Activated naive CD4-positive, alpha-beta T cell treated with anti-CD3 and anti-CD28 coated beads for 36 hours (primary cell): Measurements from ENCODE around the gene SH3GL1. TPM values are rescaled to one million over a fixed set of nuclear protein-coding genes. Genes with fewer than 3 reads are reported as not detected.

ENCODE experiments used
- CTCF ChIA-PET: fragments of 350-600 bp; sonication (Branson Sonifier 250); formaldehyde crosslinking; loops from one replicate; lab custom pipeline; 2021; ENCODE audit warnings: antibody characterized with exemption; lab: Charles Lee
- DNase-seq: peaks from one replicate; pipeline ENCODE4 v3.0.0-alpha.2; 2020
- H3K27ac Mint-ChIP-seq: one replicate; pipeline ENCODE4 v1.8.0; 2021; ENCODE audit warnings: mild to moderate bottlenecking, mixed read lengths
- H3K27me3 Mint-ChIP-seq: one replicate; pipeline ENCODE4 v1.8.0; 2021; ENCODE audit warnings: low read depth, mixed read lengths
- H3K36me3 Mint-ChIP-seq: one replicate; pipeline ENCODE4 v1.8.0; 2021; ENCODE audit warnings: low read depth, mixed read lengths
- H3K4me1 Mint-ChIP-seq: one replicate; pipeline ENCODE4 v1.8.0; 2021; ENCODE audit warnings: low read depth, mixed read lengths
- H3K4me3 Mint-ChIP-seq: one replicate; pipeline ENCODE4 v1.8.0; 2021; ENCODE audit warnings: mild to moderate bottlenecking, moderate library complexity, mixed read lengths
- H3K9me3 Mint-ChIP-seq: one replicate; pipeline ENCODE4 v1.8.0; 2021; ENCODE audit warnings: mixed read lengths
- intact Hi-C: fragments of 100-400 bp; cut with micrococcal nuclease; formaldehyde crosslinking; loops from one replicate; pipeline ENCODE4 v1.15.1; 2023
- total RNA-seq, 2 experiments: library from RNA; stranded (reverse); gene quantifications; one replicate each; pipeline ENCODE4 v1.2.3, GENCODE V29; 2021

The SH3GL1 gene
- total RNA-seq, 2 experiments from 2014 or later: 31.7 to 32.1 TPM

DNA sequence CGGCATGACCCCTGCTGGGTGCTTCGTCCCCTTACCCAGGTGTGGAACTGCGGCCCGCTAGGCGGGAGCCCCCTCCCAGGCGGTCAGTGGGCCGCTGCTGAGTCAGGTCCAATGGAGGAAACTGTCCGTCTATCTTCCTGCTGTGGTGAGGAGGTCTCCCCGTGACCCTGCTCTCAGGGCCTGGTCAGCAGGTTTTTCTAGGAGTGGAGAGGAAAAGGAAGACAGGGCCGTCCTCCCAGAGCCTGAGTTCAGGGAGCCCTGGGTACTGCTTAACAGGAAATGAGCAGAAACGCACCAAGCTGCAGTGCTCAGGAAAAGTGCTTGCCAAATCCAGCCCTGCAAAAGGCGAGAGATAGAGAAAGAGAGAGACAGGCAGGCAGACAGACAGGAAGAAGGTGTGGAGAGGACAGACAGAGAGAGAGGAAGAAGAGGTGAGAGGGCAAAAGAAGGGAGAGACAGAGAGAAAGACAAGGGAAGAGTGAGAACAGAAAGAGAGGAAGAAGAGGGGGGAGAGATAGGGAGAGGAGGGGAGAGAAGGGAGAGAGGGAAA lies 10.3 kb downstream of the SH3GL1 start:
- H3K36me3 Mint-ChIP-seq: peaks cover 4% of the 10 kb centered on the region
- intact Hi-C loops: no loop called here
- CTCF ChIA-PET: interaction anchor here (0.6 kb wide), 1 partner anchor 187 kb away, joined by 3 read pairs; no protein-coding TSS in a partner anchor
- peaks cover 48% of the 10 kb centered on the region for H3K4me1 Mint-ChIP-seq
- H3K4me3 Mint-ChIP-seq: no peak overlapping the region
- no peaks in the 10 kb centered on the region for H3K27me3 Mint-ChIP-seq
- peak overlapping the region; percentile 72 for H3K27ac Mint-ChIP-seq
- no peak for DNase-seq
- H3K9me3 Mint-ChIP-seq: no peaks in the 10 kb centered on the region

DNA sequence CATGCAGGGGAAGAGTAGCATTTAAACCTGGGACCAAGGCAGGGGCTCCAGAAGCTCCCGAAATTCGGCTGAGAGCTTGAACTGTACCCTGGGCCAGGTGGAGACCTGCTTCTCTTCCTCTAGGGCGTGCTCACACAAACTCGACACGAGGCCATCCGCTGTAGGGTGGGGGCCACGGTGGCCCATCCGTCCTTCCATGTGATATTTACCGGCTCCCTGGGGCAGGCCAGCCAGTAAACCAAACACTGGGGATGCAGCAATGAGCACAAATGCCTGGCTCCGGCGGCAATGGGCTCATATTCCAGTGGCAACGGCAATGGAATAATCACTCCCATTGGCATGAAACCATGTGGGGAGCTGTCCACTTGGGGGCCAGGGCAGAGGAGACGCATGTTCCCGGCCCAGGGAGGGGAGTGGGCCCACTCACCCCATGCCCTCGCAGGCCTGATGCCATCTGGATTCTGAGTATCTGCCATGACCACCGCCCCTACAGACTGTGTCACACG lies 10.8 kb downstream of the SH3GL1 start:
- intact Hi-C loops: no loop called here
- CTCF ChIA-PET: interaction anchor here (0.6 kb wide), 1 partner anchor 187 kb away, joined by 3 read pairs; no protein-coding TSS in a partner anchor
- H3K27ac Mint-ChIP-seq: no peak overlapping the region
- H3K4me1 Mint-ChIP-seq: peaks cover 44% of the 10 kb centered on the region
- H3K27me3 Mint-ChIP-seq: no peaks in the 10 kb centered on the region
- H3K36me3 Mint-ChIP-seq: peaks cover 4% of the 10 kb centered on the region
- H3K4me3 Mint-ChIP-seq: no peak overlapping the region
- no peak for DNase-seq
- no peaks in the 10 kb centered on the region for H3K9me3 Mint-ChIP-seq

DNA sequence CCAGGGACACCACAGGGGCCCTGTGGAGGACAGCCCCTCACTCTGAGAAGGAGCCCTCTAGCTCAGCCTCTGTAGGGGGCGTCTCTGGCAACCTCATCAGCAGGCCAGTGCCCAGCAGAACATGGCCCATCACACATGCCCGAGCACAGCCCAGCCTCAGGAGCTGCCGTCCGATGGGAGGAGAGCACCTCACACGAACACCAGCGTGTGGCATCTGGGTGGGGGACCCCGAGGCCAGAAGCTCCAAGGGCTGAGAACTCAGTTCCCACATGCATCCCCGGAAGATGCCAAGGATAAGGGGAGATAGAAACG lies 11.3 kb downstream of the SH3GL1 start:
- intact Hi-C loops: no loop called here
- no peaks in the 10 kb centered on the region for H3K27me3 Mint-ChIP-seq
- CTCF ChIA-PET: no interaction called here

DNA sequence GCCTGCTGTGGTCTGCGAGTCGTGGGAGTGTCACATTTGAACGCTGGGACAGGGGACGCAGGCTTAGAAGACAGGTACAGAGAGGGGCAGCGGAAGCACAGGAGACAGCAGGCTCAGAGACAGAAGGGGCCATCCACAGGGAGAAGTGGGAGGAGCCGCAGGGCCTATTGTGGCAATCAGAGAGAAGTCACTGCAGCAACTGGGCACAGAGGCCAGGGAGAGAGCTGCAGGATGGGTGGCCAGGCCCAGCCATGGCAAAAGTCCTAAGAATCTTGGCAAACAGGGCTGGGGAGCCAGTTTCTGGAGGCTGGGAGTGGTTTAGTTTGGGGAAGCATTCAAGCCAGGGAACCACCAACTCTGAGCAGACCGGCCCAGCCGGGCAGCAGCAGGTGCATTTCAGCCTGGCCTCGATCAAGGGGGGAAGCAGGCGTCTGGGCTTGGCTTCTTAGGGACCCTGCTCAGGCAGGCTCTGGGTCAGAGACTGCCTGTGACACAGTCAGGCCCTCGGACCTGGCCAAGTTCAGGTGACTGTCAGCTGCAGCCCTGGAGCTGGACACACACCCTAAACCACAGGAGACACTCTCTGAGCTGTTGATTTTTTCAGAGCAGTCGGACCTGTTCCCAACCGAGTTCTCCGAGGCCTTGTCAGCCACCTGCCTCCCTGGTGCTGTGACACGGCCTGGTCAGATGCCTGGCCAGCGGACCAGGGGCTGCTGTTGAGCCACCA lies 11.8 kb downstream of the SH3GL1 start:
- H3K36me3 Mint-ChIP-seq: peaks cover 3% of the 10 kb centered on the region
- H3K27ac Mint-ChIP-seq: no peak overlapping the region

More for the DNA sequence above, 11.3 kb downstream of the SH3GL1 start:
- Mint-ChIP-seq H3K4me1 (peaks cover 39% of the 10 kb centered on the region), H3K9me3 (no peaks in the 10 kb centered on the region), H3K36me3 (peaks cover 2% of the 10 kb centered on the region), H3K27ac (no peak overlapping the region), H3K4me3 (no peak overlapping the region)
- DNase-seq: no peak

DNA sequence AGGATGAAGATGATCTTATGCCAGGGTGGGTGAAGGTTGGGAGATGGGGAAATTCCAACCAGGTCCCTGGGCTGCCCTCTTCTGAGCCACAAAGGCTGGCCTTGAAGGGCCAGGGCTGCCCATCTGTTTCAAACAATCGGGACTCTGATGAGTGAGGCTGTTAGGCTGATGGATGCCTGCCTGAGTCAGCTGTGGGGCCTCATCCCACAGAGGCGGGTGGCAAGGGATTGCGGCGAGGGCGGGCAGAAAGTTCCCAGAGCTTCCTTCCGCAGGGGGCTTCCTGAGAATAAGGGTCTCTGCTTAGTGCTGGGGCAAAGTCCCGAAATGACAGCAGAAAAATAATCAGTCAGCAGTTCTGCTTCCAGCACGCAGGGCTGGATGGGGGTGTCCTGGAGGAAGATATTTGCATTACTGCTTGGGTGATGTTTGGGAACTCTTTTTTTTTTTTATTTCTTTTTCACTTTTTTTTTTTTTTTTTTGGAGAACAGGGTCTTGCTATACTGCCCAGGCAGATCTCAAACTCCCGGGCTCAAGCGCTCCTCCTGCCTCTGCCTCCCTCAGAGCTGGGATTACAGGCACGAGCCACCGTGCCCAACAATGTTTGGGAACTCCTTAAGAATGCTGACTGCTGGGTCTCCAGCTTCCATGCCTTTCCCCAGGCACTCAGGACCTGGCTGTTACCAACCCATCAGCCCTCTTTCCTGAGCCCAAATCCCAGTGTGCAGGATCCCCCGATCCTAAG lies 14.1 kb downstream of the SH3GL1 start:
- no peaks in the 10 kb centered on the region for H3K9me3 Mint-ChIP-seq

More for the DNA sequence above, 11.8 kb downstream of the SH3GL1 start:
- CTCF ChIA-PET: interaction anchor here (0.7 kb wide), 1 partner anchor 19 kb away, joined by 3 read pairs; no protein-coding TSS in a partner anchor
- H3K4me3 Mint-ChIP-seq: no peak overlapping the region
- peaks cover 38% of the 10 kb centered on the region for H3K4me1 Mint-ChIP-seq
- intact Hi-C loops: no loop called here
- no peaks in the 10 kb centered on the region for H3K27me3 Mint-ChIP-seq
- no peak for DNase-seq
- H3K9me3 Mint-ChIP-seq: no peaks in the 10 kb centered on the region

DNA sequence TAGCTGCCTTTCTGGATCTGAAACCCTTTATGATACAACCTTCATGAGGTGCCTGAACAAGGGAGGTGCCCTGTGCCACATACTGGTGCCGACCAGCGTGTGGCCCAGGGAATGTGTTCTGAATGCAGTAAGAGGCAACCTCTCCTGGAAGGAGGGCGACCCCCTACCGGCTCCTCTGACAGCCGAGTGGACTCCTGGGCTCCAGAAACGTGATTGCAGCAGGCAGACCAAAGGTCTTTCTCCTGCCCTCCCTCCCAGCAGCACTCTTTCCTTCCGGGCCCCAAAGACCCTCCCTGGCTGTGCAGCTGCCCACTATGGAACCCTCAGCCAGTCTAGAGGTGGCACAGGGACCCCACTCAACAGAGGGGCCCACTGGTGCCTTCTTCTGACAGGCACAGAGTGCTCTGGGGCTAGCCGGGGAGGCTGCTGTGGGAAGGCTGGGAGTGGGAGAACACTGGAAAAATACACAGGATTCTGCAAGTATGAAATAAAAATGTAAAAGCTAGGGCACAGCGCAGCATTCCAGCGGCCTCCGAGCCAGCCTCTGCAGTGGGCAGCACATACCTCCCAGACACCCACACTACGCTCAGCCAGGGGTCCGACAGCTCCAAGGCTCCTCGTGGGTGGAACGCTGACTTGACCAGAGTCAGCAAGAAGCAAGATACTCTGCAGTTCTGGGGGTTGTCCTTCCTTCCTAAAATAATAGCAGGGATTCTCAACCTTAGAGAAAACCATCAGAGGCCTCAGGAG lies 14.9 kb downstream of the SH3GL1 start:
- no peak for DNase-seq
- peaks cover 2% of the 10 kb centered on the region for H3K36me3 Mint-ChIP-seq
- H3K9me3 Mint-ChIP-seq: no peaks in the 10 kb centered on the region
- peaks cover 28% of the 10 kb centered on the region for H3K4me1 Mint-ChIP-seq
- H3K27ac Mint-ChIP-seq: no peak overlapping the region
- intact Hi-C loops: no loop called here
- no peaks in the 10 kb centered on the region for H3K27me3 Mint-ChIP-seq
- H3K4me3 Mint-ChIP-seq: no peak overlapping the region
- CTCF ChIA-PET: interaction anchor here (0.6 to 1.1 kb wide), 2 partner anchors 16 to 502 kb away, joined by 3 read pairs; no protein-coding TSS in a partner anchor

More for the DNA sequence above, 14.1 kb downstream of the SH3GL1 start:
- intact Hi-C loops: no loop called here
- Mint-ChIP-seq H3K4me1 (peaks cover 28% of the 10 kb centered on the region), H3K36me3 (peaks cover 3% of the 10 kb centered on the region), H3K27ac (no peak overlapping the region), H3K4me3 (no peak overlapping the region), H3K27me3 (no peaks in the 10 kb centered on the region)
- no peak for DNase-seq
- CTCF ChIA-PET: interaction anchor here (0.6 kb wide), 1 partner anchor 501 kb away, joined by 3 read pairs; no protein-coding TSS in a partner anchor

DNA sequence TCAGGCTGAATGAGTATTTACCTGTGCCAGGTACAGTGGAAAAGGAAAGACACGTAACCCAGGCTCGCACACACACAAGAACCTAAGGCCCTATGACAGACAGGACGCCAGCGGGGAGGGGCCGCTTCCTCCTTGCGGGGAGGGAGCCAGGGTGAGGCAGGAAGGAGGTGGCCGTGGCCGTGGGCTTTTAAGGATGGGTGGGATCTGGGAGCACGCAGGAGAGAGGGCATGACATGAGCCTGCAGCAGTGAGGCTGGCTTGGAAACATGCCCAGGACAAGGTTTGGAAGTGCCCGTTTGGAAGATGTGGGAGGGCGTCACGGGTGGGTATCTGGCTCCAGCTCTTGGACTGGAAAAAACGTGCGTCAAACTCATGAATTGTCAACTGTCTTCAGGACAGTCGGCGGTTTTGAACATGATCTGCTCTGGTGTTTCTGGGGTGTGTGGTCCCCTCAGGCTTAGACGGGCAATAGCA lies 20.1 kb downstream of the SH3GL1 start:
- CTCF ChIA-PET: interaction anchor here (0.6 to 2.1 kb wide), 4 partner anchors 11 to 145 kb away, joined by 3 to 9 read pairs (median 4); partner anchors contain the start of gene SH3GL1
- intact Hi-C loops: no loop called here
- H3K9me3 Mint-ChIP-seq: no peaks in the 10 kb centered on the region
- no peaks in the 10 kb centered on the region for H3K27me3 Mint-ChIP-seq
- H3K27ac Mint-ChIP-seq: peak overlapping the region; percentile 80
- peaks cover 2% of the 10 kb centered on the region for H3K36me3 Mint-ChIP-seq
- peak; percentile 69 for DNase-seq
- peak overlapping the region; percentile 55 for H3K4me3 Mint-ChIP-seq
- peaks cover 63% of the 10 kb centered on the region for H3K4me1 Mint-ChIP-seq

DNA sequence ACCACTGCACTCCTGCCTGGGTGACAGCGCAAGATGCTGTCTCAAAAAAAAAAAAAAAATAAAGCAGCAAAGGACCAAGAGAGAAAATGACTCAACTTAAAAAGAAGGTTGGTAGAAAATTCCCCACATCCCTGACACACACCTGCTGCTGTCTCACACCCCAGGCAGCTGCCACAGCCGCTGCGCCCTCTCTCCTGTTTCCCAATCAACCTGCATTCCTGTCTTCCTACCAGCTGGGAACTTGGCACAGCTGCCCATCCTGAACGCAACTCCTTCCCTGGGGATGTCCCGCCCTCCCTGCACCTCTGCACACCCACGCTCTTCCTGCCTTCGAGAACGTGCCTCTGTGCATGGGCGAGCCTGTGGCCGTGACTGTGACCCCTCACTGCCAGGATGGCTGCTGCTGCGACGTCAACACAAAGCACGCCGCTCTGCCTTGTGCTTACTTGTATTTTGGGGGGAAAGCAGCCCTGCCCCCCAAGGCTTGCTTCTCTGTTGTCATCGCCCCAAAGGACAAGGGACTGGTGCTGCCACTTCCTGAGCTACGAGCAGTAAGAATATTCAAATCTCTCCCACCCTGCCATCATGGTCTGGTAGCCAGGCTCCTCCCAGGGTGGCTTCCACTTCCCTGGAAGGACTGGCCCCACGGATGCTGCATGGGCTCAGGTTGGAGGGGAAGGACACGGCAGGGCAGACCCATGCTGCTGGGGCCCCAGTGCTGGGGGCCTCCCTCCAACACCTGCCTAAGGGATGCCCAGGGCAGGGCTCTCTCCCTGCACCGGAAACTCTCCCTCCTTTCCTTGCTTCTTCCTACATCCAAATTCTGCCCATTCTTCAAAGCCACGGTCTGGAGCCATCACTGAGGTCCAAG lies 20.7 kb downstream of the SH3GL1 start:
- peak overlapping the region; percentile 80 for H3K27ac Mint-ChIP-seq
- peak overlapping the region; percentile 55 for H3K4me3 Mint-ChIP-seq
- DNase-seq: peak; percentile 56
- peaks cover 63% of the 10 kb centered on the region for H3K4me1 Mint-ChIP-seq
- intact Hi-C loops: loop anchor here (1.0 kb wide), 2 partner anchors 10 to 21 kb away; partner anchors contain the start of gene SH3GL1
- no peaks in the 10 kb centered on the region for H3K27me3 Mint-ChIP-seq
- peaks cover 2% of the 10 kb centered on the region for H3K36me3 Mint-ChIP-seq
- CTCF ChIA-PET: interaction anchor here (0.8 to 2.1 kb wide), 4 partner anchors 10 to 146 kb away, joined by 3 to 9 read pairs (median 4); partner anchors contain the start of gene SH3GL1
- H3K9me3 Mint-ChIP-seq: no peaks in the 10 kb centered on the region

DNA sequence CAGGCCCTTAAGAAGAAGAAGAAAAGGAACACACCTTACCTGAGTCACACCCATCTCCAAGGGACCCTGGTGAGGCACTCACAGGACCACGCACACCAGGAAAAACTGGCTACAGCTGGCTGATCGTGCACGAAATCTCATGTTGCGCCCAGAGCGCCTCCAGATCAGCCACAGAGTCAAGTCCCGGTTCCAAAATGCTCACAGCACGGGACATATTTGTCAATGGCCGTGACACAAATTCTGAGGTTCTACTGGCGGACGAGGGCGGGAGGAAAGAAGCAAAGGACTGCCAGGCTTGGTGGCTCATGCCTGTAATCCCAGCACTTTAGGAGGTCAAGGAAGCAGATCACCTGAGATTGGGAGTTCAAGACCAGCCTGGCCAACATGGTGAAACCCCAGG lies 21.5 kb downstream of the SH3GL1 start:
- CTCF ChIA-PET: interaction anchor here (1.2 to 1.7 kb wide), 2 partner anchors 9 to 112 kb away, joined by 3 to 5 read pairs; no protein-coding TSS in a partner anchor
- DNase-seq: no peak
- peak overlapping the region; percentile 80 for H3K27ac Mint-ChIP-seq
- H3K4me3 Mint-ChIP-seq: no peak overlapping the region
- H3K36me3 Mint-ChIP-seq: peaks cover 2% of the 10 kb centered on the region
- no peaks in the 10 kb centered on the region for H3K9me3 Mint-ChIP-seq
- no peaks in the 10 kb centered on the region for H3K27me3 Mint-ChIP-seq
- intact Hi-C loops: loop anchor here (1.0 kb wide), 2 partner anchors 10 to 21 kb away; partner anchors contain the start of gene SH3GL1
- H3K4me1 Mint-ChIP-seq: peaks cover 66% of the 10 kb centered on the region

DNA sequence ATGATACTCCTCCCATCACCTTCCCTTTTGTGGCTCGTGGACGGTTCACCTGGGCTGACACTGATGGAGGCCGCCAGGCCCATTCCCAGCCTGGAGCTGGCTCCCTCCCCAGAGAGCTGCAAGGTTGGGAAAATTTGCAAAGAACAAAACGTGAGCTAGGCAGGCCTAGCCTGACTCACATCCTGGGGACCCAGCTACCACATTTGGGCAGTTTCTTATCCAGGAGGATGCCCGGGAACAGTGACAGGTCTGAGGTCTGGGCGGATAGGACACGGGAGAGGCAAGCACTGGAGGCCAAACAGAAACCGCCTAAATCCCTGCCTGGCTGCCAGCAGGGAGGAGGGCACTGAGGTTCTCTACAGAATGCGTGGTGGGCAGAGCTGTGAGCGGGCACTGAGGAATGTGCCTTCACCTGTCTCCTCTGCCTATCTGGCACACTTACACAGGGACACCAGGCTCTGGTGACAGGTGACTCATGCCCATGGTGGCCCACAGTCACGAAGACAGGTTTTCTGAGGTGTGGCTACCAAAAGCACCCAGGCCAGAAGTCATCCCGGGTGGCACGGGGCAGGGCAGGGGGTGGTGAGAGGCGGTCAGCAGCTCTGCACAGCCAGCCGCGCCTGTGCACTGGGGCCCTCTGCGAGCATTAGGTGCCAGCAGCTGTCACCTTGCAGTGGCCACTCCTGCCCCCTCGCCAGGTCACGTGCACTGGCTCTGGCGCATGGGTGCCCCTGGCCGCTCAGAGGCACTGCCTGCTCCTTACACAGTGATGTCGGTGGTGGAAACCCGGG lies 23.2 kb downstream of the SH3GL1 start:
- DNase-seq: no peak
- Mint-ChIP-seq H3K9me3 (no peaks in the 10 kb centered on the region), H3K4me3 (no peak overlapping the region), H3K4me1 (peaks cover 65% of the 10 kb centered on the region), H3K27ac (peak overlapping the region; percentile 63), H3K36me3 (no peaks in the 10 kb centered on the region), H3K27me3 (no peaks in the 10 kb centered on the region)
- CTCF ChIA-PET: interaction anchor here (1.2 kb wide), 1 partner anchor 12 kb away, joined by 3 read pairs; no protein-coding TSS in a partner anchor
- intact Hi-C loops: no loop called here
